ENCODE data around the gene OBSCN. TPM values are rescaled to one million over a fixed set of nuclear protein-coding genes. Genes with fewer than 3 reads are reported as not detected.
"Not testable (repeated sequence)": the region's sequence is repeated elsewhere in the genome, so short reads cannot be mapped to it uniquely, and the experiment has no call there.

The OBSCN gene
- total RNA-seq, 2 experiments from 2014 or later, result 80.8 to 82.2 TPM

GRCh38 chr1:228219962-228220780, 12.3 kb downstream of the OBSCN start:
- intact Hi-C loops (cut with DNase I, micrococcal nuclease), result loop anchor here in 1 of 2 experiments (2.0 to 5.0 kb wide), 2 partner anchors 19 to 192 kb away; no protein-coding TSS in a partner anchor
- CTCF ChIA-PET, result no interaction called here
- ATAC-seq (ENCODE audit: poor library complexity), result no peak
- no peak for DNase-seq
- Histone ChIP-seq H3K9me3 (ENCODE audit: control insufficient read depth in 1 of 2, insufficient read depth in 1 of 2, low read length in 2 of 2) (peaks cover 9 to 11% of the 10 kb centered on the region in 2 experiments), H3K4me1 (ENCODE audit: insufficient read depth, low read length) (no peaks in the 10 kb centered on the region), H3K27ac (ENCODE audit: low read depth in 1 of 2, low read length in 2 of 2) (no peak overlapping the region), H3K36me3 (ENCODE audit: insufficient read depth, low read length) (peaks cover 20% of the 10 kb centered on the region), H3K27me3 (ENCODE audit: control insufficient read depth in 1 of 2, insufficient read depth in 2 of 2, low read length in 2 of 2) (no peaks in the 10 kb centered on the region), H3K4me3 (ENCODE audit: low read length) (no peak overlapping the region)
- Mint-ChIP-seq H3K4me1 (ENCODE audit: low read depth) (peaks cover 13% of the 10 kb centered on the region), H3K27me3 (no peaks in the 10 kb centered on the region), H3K9me3 (no peaks in the 10 kb centered on the region), H3K27ac (no peak overlapping the region), H3K4me3 (no peak overlapping the region), H3K36me3 (ENCODE audit: low read depth) (peaks cover 75% of the 10 kb centered on the region)
- POLR2A ChIA-PET, result no interaction called here
- TF ChIP-seq CTCF (IDR thresholded peaks at IDR 0.05), result no peak

- H3K36me3 Mint-ChIP-seq (ENCODE audit: low read depth), result peaks cover 81% of the 10 kb centered on the region
- H3K4me3 Mint-ChIP-seq; DNase-seq; H3K4me1 ChIP-seq (ENCODE audit: insufficient read depth, low read length); H3K27me3 Mint-ChIP-seq; H3K9me3 Mint-ChIP-seq; H3K27ac ChIP-seq (ENCODE audit: low read depth in 1 of 2, low read length in 2 of 2); POLR2A ChIA-PET; H3K27me3 ChIP-seq (ENCODE audit: control insufficient read depth in 1 of 2, insufficient read depth in 2 of 2, low read length in 2 of 2); H3K4me3 ChIP-seq (ENCODE audit: low read length); H3K4me1 Mint-ChIP-seq (ENCODE audit: low read depth); H3K27ac Mint-ChIP-seq; ATAC-seq (ENCODE audit: poor library complexity); CTCF ChIA-PET: not testable (repeated sequence)
- intact Hi-C loops (cut with DNase I, micrococcal nuclease), result loop anchor here in 1 of 2 experiments (2.0 kb wide), 1 partner anchor 20 kb away; no protein-coding TSS in a partner anchor
- Histone ChIP-seq H3K36me3 (ENCODE audit: insufficient read depth, low read length) (peaks cover 25% of the 10 kb centered on the region), H3K9me3 (ENCODE audit: control insufficient read depth in 1 of 2, insufficient read depth in 1 of 2, low read length in 2 of 2) (peaks cover 9 to 14% of the 10 kb centered on the region in 2 experiments)
Observed at GRCh38 chr1:228221097-228221496, 13.3 kb downstream of the OBSCN start.

- ATAC-seq (ENCODE audit: poor library complexity), result no peak
- Histone ChIP-seq H3K36me3 (ENCODE audit: insufficient read depth, low read length) (peaks cover 27% of the 10 kb centered on the region), H3K4me1 (ENCODE audit: insufficient read depth, low read length) (no peaks in the 10 kb centered on the region), H3K4me3 (ENCODE audit: low read length) (no peak overlapping the region), H3K27ac (ENCODE audit: low read depth in 1 of 2, low read length in 2 of 2) (no peak overlapping the region), H3K9me3 (ENCODE audit: control insufficient read depth in 1 of 2, insufficient read depth in 1 of 2, low read length in 2 of 2) (peaks cover 9 to 14% of the 10 kb centered on the region in 2 experiments), H3K27me3 (ENCODE audit: control insufficient read depth in 1 of 2, insufficient read depth in 2 of 2, low read length in 2 of 2) (no peaks in the 10 kb centered on the region)
- H3K4me3 Mint-ChIP-seq, result no peak overlapping the region
- no peak for DNase-seq
- H3K27me3 Mint-ChIP-seq, result no peaks in the 10 kb centered on the region
- peaks cover 90% of the 10 kb centered on the region for H3K36me3 Mint-ChIP-seq (ENCODE audit: low read depth)
- CTCF ChIA-PET, result no interaction called here
- intact Hi-C loops (cut with DNase I, micrococcal nuclease), result no loop called here
- peaks cover 8% of the 10 kb centered on the region for H3K4me1 Mint-ChIP-seq (ENCODE audit: low read depth)
- TF ChIP-seq CTCF (IDR thresholded peaks at IDR 0.05), result no peak
- POLR2A ChIA-PET, result no interaction called here
- H3K27ac Mint-ChIP-seq, result no peak overlapping the region
- H3K9me3 Mint-ChIP-seq, result no peaks in the 10 kb centered on the region
Observed at GRCh38 chr1:228222548-228222947, 14.7 kb downstream of the OBSCN start.
